Activated CD8-positive, alpha-beta memory T cell treated with anti-CD3 and anti-CD28 coated beads, Interleukin-2, amount 50 U/mL, for 48 hours (primary cell): ENCODE measurements around the gene TRAM2.

Experiments used
- DNase-seq: peaks from one replicate; pipeline ENCODE4 v3.0.0-alpha.2; 2020

The TRAM2 gene

GRCh38 chr6:52505726-52506409 is 71.0 kb downstream of the TRAM2 start:
- DNase-seq = no peak

GRCh38 chr6:52504782-52505136 is 72.1 kb downstream of the TRAM2 start:
- no peak for DNase-seq

- no peak for DNase-seq
These were observed 72.7 kb downstream of the TRAM2 start for GRCh38 chr6:52503851-52504781.

GRCh38 chr6:52503323-52503747 is 73.5 kb downstream of the TRAM2 start:
- DNase-seq = no peak

GRCh38 chr6:52502306-52503029 is 74.4 kb downstream of the TRAM2 start:
- no peak for DNase-seq

GRCh38 chr6:52500238-52501129 is 76.4 kb downstream of the TRAM2 start:
- DNase-seq = no peak

GRCh38 chr6:52499681-52500236 is 77.1 kb downstream of the TRAM2 start:
- DNase-seq = no peak

GRCh38 chr6:52499026-52499425 is 77.8 kb downstream of the TRAM2 start:
- no peak for DNase-seq

GRCh38 chr6:52498538-52499017 is 78.3 kb downstream of the TRAM2 start:
- no peak for DNase-seq

- DNase-seq = no peak
These were observed 79.0 kb downstream of the TRAM2 start for GRCh38 chr6:52497652-52498408.

GRCh38 chr6:52496631-52497030 is 80.2 kb downstream of the TRAM2 start:
- no peak for DNase-seq

GRCh38 chr6:52495922-52496321 is 80.9 kb downstream of the TRAM2 start:
- no peak for DNase-seq

GRCh38 chr6:52494298-52495072 is 82.4 kb downstream of the TRAM2 start:
- no peak for DNase-seq

GRCh38 chr6:52493669-52494068 is 83.2 kb downstream of the TRAM2 start:
- no peak for DNase-seq

GRCh38 chr6:52491203-52492069 is 85.4 kb downstream of the TRAM2 start:
- DNase-seq = no peak

- DNase-seq = no peak
These were observed 87.0 kb downstream of the TRAM2 start for GRCh38 chr6:52489881-52490280.

- DNase-seq = no peak
These were observed 93.2 kb downstream of the TRAM2 start for GRCh38 chr6:52483671-52484003.

GRCh38 chr6:52482903-52483670 is 93.8 kb downstream of the TRAM2 start:
- DNase-seq = no peak

- no peak for DNase-seq
These were observed 101.6 kb downstream of the TRAM2 start for GRCh38 chr6:52475307-52475706.
